Loucy (cell line): Measurements from ENCODE around the gene ABHD13.

Experiments used
- EZH2phosphoT487 ChIP-seq: fragments of 200-600 bp; IDR thresholded peaks from 2 replicates; pipeline ENCODE4 v1.6.1; 2018; ENCODE audit warnings: antibody characterized with exemption, mild to moderate bottlenecking, moderate library complexity, borderline replicate concordance
- TF ChIP-seq, protein P1 (sequence below): fragments of 200-600 bp; sonication (generic); conservative IDR thresholded peaks from 2 replicates; pipeline ENCODE4 v1.5.1; 2014; ENCODE audit warnings: mild to moderate bottlenecking, antibody characterized with exemption, low read length

DNA sequence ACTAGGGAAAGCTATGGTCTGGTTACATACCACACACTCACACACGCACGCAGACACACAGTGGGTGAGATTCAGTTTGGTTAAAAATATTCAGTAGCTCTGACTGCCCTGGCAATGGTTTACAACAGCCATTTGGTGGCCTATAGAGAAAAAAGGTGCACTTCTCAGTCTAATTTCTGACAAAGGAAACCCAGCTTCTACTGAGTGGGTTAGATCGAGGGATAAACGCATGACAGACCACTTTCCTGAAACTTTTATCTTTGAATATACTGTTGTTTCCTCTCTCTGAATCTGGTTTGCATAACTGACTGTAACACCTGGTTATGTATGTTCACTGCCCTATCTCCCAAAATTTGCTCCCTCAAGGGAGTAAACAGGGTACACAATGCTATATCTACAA lies 5.3 kb upstream of the ABHD13 start:
- TF ChIP-seq, protein P1, sequence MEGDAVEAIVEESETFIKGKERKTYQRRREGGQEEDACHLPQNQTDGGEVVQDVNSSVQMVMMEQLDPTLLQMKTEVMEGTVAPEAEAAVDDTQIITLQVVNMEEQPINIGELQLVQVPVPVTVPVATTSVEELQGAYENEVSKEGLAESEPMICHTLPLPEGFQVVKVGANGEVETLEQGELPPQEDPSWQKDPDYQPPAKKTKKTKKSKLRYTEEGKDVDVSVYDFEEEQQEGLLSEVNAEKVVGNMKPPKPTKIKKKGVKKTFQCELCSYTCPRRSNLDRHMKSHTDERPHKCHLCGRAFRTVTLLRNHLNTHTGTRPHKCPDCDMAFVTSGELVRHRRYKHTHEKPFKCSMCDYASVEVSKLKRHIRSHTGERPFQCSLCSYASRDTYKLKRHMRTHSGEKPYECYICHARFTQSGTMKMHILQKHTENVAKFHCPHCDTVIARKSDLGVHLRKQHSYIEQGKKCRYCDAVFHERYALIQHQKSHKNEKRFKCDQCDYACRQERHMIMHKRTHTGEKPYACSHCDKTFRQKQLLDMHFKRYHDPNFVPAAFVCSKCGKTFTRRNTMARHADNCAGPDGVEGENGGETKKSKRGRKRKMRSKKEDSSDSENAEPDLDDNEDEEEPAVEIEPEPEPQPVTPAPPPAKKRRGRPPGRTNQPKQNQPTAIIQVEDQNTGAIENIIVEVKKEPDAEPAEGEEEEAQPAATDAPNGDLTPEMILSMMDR, result no peak
- no peak for TF ChIP-seq EZH2phosphoT487
